BE2C (cell line): ENCODE data around the gene RAP2C. TPM values are rescaled to one million over a fixed set of nuclear protein-coding genes. Genes with fewer than 3 reads are reported as not detected.
A peak's percentile ranks its signal among the peaks of the same experiment; 100 is the strongest.

Experiments used
- DNase-seq: peaks from one replicate; pipeline ENCODE4 v3.0.0-alpha.2; 2020
- H3K27me3 ChIP-seq: fragments of 250-450 bp; sonication (Bioruptor Pico); 2 replicates; pipeline ENCODE4 v1.5.1; 2020; ENCODE audit warnings: mild to moderate bottlenecking
- H3K36me3 ChIP-seq: fragments of 250-450 bp; sonication (Bioruptor Pico); 2 replicates; pipeline ENCODE4 v1.5.1; 2020; ENCODE audit warnings: mild to moderate bottlenecking
- H3K4me1 ChIP-seq: fragments of 250-450 bp; sonication (Bioruptor Pico); 2 replicates; pipeline ENCODE4 v1.5.1; 2020
- H3K4me3 ChIP-seq: 2 replicates; pipeline ENCODE4 v1.5.1; 2011; ENCODE audit warnings: low read depth, low read length
- H3K9me3 ChIP-seq: fragments of 250-450 bp; sonication (Bioruptor Pico); 2 replicates; pipeline ENCODE4 v1.5.1; 2020
- CTCF ChIP-seq: IDR thresholded peaks from 2 replicates; pipeline ENCODE4 v1.5.1; 2012; ENCODE audit warnings: mild to moderate bottlenecking, low read depth, low read length
- polyA plus RNA-seq: library from polyadenylated mRNA; unstranded; fragments of >200 nt; gene quantifications from one replicate; pipeline ENCODE4 v1.2.1, GENCODE V29; 2012; ENCODE audit warnings: low read depth, missing spikeins; ENCODE audit not compliant: insufficient read length, insufficient read depth

The RAP2C gene
- 27.7 TPM for polyA plus RNA-seq

GRCh38 chrX:132219343-132219768 is at the start of gene RAP2C:
RAP2C (minus strand) TSS chrX:132219447; CDS start chrX:132217268, 2,179 bp downstream.
- TF ChIP-seq CTCF, result peak; percentile 65
- peak; percentile 74 for DNase-seq
- H3K4me3 ChIP-seq, result peak within 1 kb of the TSS; percentile 87
- H3K9me3 ChIP-seq, result no peaks in the 10 kb centered on the region
- H3K36me3 ChIP-seq, result no peaks in the 10 kb centered on the region
- H3K27me3 ChIP-seq, result no peaks in the 10 kb centered on the region
- H3K4me1 ChIP-seq, result no peaks in the 10 kb centered on the region

GRCh38 chrX:132267392-132267791 is 48.1 kb upstream of the RAP2C start:
- no peak for TF ChIP-seq CTCF
- Histone ChIP-seq H3K4me3 (no peak overlapping the region), H3K27me3 (no peaks in the 10 kb centered on the region), H3K36me3 (no peaks in the 10 kb centered on the region), H3K9me3 (no peaks in the 10 kb centered on the region), H3K4me1 (no peaks in the 10 kb centered on the region)
- DNase-seq, result no peak

DNA sequence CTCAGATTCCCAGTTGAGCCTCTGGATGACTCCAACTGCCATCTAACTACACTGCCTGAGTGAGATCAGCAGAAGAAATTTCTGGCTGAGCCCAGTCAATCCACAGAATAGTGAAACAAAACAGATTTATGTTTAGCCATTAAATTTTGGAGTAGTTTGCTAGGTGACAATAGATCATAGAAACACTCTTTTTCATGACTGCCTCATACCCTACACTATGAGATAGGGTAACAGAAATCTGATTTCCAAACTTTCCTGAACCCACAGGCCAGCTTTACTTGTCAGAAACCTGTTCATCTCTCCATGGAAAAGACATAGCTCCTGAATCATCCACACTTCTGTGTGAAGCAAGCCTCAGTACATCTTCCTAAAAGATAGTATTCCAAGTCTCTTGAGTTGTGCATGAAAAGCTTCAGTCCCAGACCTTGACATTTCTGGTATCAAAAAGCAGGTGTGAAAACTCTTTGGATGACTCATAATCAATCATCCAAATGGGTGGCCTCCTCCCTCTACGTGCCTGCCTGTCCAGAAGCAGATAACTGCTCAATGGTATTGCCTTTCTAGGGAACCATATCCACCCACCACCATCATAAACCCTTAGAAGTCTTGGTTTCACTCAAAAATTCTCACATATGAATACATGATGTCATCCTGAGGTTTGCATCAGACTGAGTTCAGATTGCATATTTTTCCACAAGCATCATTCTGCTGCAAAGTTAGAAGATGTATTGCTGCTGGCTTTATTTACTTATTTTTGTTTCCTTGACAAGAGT is 47.5 kb upstream of the RAP2C start:
- Histone ChIP-seq H3K9me3 (no peaks in the 10 kb centered on the region), H3K36me3 (no peaks in the 10 kb centered on the region), H3K4me1 (no peaks in the 10 kb centered on the region), H3K4me3 (no peak overlapping the region), H3K27me3 (no peaks in the 10 kb centered on the region)
- no peak for TF ChIP-seq CTCF
- no peak for DNase-seq

- DNase-seq, result no peak
- no peak overlapping the region for H3K4me3 ChIP-seq
- no peaks in the 10 kb centered on the region for H3K27me3 ChIP-seq
- TF ChIP-seq CTCF, result no peak
- no peaks in the 10 kb centered on the region for H3K9me3 ChIP-seq
- H3K4me1 ChIP-seq, result no peaks in the 10 kb centered on the region
- no peaks in the 10 kb centered on the region for H3K36me3 ChIP-seq
Measured at GRCh38 chrX:132263127-132263526, 43.9 kb upstream of the RAP2C start.

DNA sequence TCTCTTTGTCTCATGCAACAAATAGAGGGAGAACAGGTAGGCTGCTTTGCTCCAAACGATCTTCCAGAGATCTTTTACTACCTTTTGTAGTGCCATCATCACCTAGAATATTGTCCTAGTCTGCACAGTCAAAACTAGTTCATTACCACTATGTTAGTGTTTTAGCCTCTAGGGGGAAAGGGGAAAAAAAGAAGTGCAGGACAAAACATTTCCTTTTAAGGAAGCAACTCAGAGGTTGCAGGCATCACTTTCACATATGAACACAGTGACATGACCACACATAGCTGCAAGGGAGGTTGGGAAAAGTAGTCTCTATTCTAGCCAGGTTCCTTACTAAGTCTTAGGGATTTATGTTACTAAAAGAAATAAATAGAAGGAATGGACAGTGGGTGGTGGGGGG is 39.3 kb upstream of the RAP2C start:
- no peak for DNase-seq
- no peak overlapping the region for H3K4me3 ChIP-seq
- H3K36me3 ChIP-seq, result no peaks in the 10 kb centered on the region
- H3K9me3 ChIP-seq, result no peaks in the 10 kb centered on the region
- no peaks in the 10 kb centered on the region for H3K4me1 ChIP-seq
- H3K27me3 ChIP-seq, result no peaks in the 10 kb centered on the region
- no peak for TF ChIP-seq CTCF

DNA sequence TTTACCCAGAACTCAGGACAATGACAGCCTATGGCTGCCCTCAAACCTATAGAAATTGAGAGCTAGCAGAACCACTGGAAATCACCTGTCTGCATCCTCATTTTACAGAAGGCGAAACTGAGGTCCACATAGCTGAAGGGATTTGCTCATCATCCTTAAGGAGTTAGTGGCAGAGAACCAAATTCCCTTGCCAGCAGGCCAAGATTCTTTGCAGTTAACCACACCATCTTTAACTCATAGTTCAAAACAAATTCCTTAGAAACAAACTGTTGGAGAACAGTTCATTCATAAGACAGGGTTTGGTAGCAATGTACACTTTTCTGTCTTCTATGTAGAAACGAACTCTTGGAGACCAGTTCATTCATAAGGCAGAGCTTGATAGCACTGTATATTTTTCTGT is 37.9 kb upstream of the RAP2C start:
- no peak for TF ChIP-seq CTCF
- Histone ChIP-seq H3K4me1 (no peaks in the 10 kb centered on the region), H3K36me3 (no peaks in the 10 kb centered on the region), H3K9me3 (no peaks in the 10 kb centered on the region), H3K4me3 (no peak overlapping the region), H3K27me3 (no peaks in the 10 kb centered on the region)
- no peak for DNase-seq
